Activated T-cell treated with anti-CD3 and anti-CD28 coated beads for 1 hour (primary cell): Measurements from ENCODE around the gene TRDMT1.

Source experiments
- DNase-seq: peaks from one replicate; pipeline ENCODE4 v3.0.0-alpha.2; 2020; ENCODE audit warnings: low read depth

TRDMT1 gene

GRCh38 chr10:17175551-17175950 is 25.9 kb downstream of the TRDMT1 start:
- no peak for DNase-seq

GRCh38 chr10:17174626-17175025 is 26.8 kb downstream of the TRDMT1 start:
- no peak for DNase-seq

- no peak for DNase-seq
Observed at GRCh38 chr10:17171141-17171641, 30.3 kb downstream of the TRDMT1 start.

GRCh38 chr10:17169803-17170202 is 31.7 kb downstream of the TRDMT1 start:
- DNase-seq, result no peak

- no peak for DNase-seq
Observed at GRCh38 chr10:17166699-17167098, 34.8 kb downstream of the TRDMT1 start.

GRCh38 chr10:17162828-17163227 is 38.6 kb downstream of the TRDMT1 start:
- no peak for DNase-seq

- no peak for DNase-seq
Observed at GRCh38 chr10:17161775-17162174, 39.7 kb downstream of the TRDMT1 start.

- no peak for DNase-seq
Observed at GRCh38 chr10:17157024-17157423, 44.4 kb downstream of the TRDMT1 start.

GRCh38 chr10:17155826-17156225 is 45.6 kb downstream of the TRDMT1 start:
- no peak for DNase-seq

- no peak for DNase-seq
Observed at GRCh38 chr10:17154116-17154515, 47.4 kb downstream of the TRDMT1 start.

GRCh38 chr10:17153321-17153720 is 48.2 kb downstream of the TRDMT1 start:
- no peak for DNase-seq

GRCh38 chr10:17151716-17152115 is 49.8 kb downstream of the TRDMT1 start:
- no peak for DNase-seq

GRCh38 chr10:17147884-17148489 is 53.5 kb downstream of the TRDMT1 start:
- no peak for DNase-seq

- no peak for DNase-seq
Observed at GRCh38 chr10:17146892-17147291, 54.6 kb downstream of the TRDMT1 start.

GRCh38 chr10:17145239-17145638 is 56.2 kb downstream of the TRDMT1 start:
- no peak for DNase-seq

GRCh38 chr10:17144757-17145156 is 56.7 kb downstream of the TRDMT1 start:
- DNase-seq, result no peak

GRCh38 chr10:17144032-17144431 is 57.4 kb downstream of the TRDMT1 start:
- no peak for DNase-seq

- DNase-seq, result no peak
Observed at GRCh38 chr10:17143055-17143690, 58.3 kb downstream of the TRDMT1 start.

GRCh38 chr10:17141504-17142229 is 59.8 kb downstream of the TRDMT1 start:
- no peak for DNase-seq

GRCh38 chr10:17140386-17140761 is 61.1 kb downstream of the TRDMT1 start:
- DNase-seq, result no peak

- DNase-seq, result no peak
Observed at GRCh38 chr10:17138460-17139042, 62.9 kb downstream of the TRDMT1 start.

GRCh38 chr10:17134737-17135260 is 66.7 kb downstream of the TRDMT1 start:
- no peak for DNase-seq

- DNase-seq, result no peak
Observed at GRCh38 chr10:17134282-17134681, 67.2 kb downstream of the TRDMT1 start.
